Gastrocnemius medialis (tissue), 4 donors: ENCODE data around the gene FAR1. TPM values are rescaled to one million over a fixed set of nuclear protein-coding genes. Genes with fewer than 3 reads are reported as not detected.

Source experiments
- ATAC-seq, 2 donors: fragments of 150-250 bp; one replicate each; pipeline ENCODE4 v1.9.1; 2016
- DNase-seq, 2 donors: peaks; one replicate each; pipeline ENCODE4 v3.0.0-alpha.2; 2019
- H3K27ac ChIP-seq, 4 donors: fragments of 200-600 bp; sonication (generic); 1 replicate in 1 of 4; 2 replicates in 3 of 4; pipeline ENCODE4 v1.5.1; 2016 to 2018; ENCODE audit warnings: mild to moderate bottlenecking in 2 of 4, moderate library complexity in 1 of 4
- H3K27me3 ChIP-seq, 3 donors: fragments of 200-600 bp; sonication (generic) in 2 of 3; 1 replicate in 1 of 3; 2 replicates in 2 of 3; pipeline versions ENCODE4 v1.5.1 to v1.6.0; 2016 to 2019; ENCODE audit warnings: mild to moderate bottlenecking in 1 of 3, moderate library complexity in 1 of 3
- H3K36me3 ChIP-seq, 2 donors: fragments of 200-600 bp; sonication (generic) in 1 of 2; one replicate each; pipeline ENCODE4 v1.5.1; 2017 to 2018
- H3K4me1 ChIP-seq, 2 donors: fragments of 200-600 bp; sonication (generic) in 1 of 2; one replicate each; pipeline ENCODE4 v1.5.1; 2016 to 2017; ENCODE audit warnings: mild to moderate bottlenecking in 2 of 2
- H3K4me3 ChIP-seq, 4 donors: fragments of 200-600 bp; sonication (generic) in 3 of 4; 1 replicate in 1 of 4; 2 replicates in 3 of 4; pipeline ENCODE4 v1.5.1; 2016 to 2019; ENCODE audit warnings: mild to moderate bottlenecking in 2 of 4
- H3K9me3 ChIP-seq, 3 donors: fragments of 200-600 bp; sonication (generic) in 2 of 3; 1 replicate in 1 of 3; 2 replicates in 2 of 3; pipeline ENCODE4 v1.5.1; 2016 to 2019
- CTCF ChIP-seq, 5 experiments: fragments of 450-650 bp in 3 of 5; fragments of 200-600 bp in 2 of 5; sonication (generic) in 2 of 5; IDR thresholded peaks in 4 of 5; conservative IDR thresholded peaks in 1 of 5; 1 replicate in 4 of 5; 2 replicates in 1 of 5; pipeline ENCODE4 v1.5.1; 2016 to 2019; ENCODE audit warnings: antibody characterized with exemption in 5 of 5, mild to moderate bottlenecking in 3 of 5, moderate library complexity in 3 of 5
- POLR2A ChIP-seq, 2 donors: fragments of 450-650 bp; IDR thresholded peaks; one replicate each; pipeline ENCODE4 v1.6.1; 2017; ENCODE audit warnings: antibody characterized with exemption in 2 of 2, mild to moderate bottlenecking in 2 of 2, moderate library complexity in 2 of 2
- in situ Hi-C, 4 donors: fragments of 200-750 bp; cut with MboI; loops; one replicate each; pipeline versions ENCODE4 v1.15.0 to v1.8.0; 2017; ENCODE audit warnings: low sequenced_read_pairs in 4 of 4
- intact Hi-C: fragments of 100-400 bp; cut with DNase I; formaldehyde crosslinking; loops from one replicate; pipeline ENCODE4 v1.15.1; 2023; ENCODE audit warnings: low total_unique reads
- total RNA-seq, 4 donors: library from RNA; depleted of rRNA; stranded (reverse); fragments of >200 nt; gene quantifications; one replicate each; pipeline versions ENCODE4 v1.1.0 to v1.2.3, GENCODE V29; 2016

FAR1 gene
- total RNA-seq, 4 donors from 2014 or later, result 18.2 to 24.4 (median 21.3) TPM

- H3K9me3 ChIP-seq, result no peaks in the 10 kb centered on the region
- no peaks in the 10 kb centered on the region for H3K4me1 ChIP-seq
- no peak overlapping the region for H3K4me3 ChIP-seq
- intact Hi-C loops, result no loop called here
- TF ChIP-seq CTCF (IDR thresholded peaks at IDR 0.05 in 4 of 5, conservative IDR thresholded peaks at IDR 0.05 in 1 of 5), result no peak
- no peak for TF ChIP-seq POLR2A (IDR thresholded peaks at IDR 0.05)
- H3K27me3 ChIP-seq, result no peaks in the 10 kb centered on the region
- no peak overlapping the region for H3K27ac ChIP-seq
- in situ Hi-C loops, result loop anchor here in 1 of 4 donors (10.0 kb wide), 1 partner anchor 466 kb away; no protein-coding TSS in a partner anchor
- ATAC-seq (no peak), DNase-seq (no peak)
- no peaks in the 10 kb centered on the region for H3K36me3 ChIP-seq
These were observed 109.9 kb downstream of the FAR1 start for GRCh38 chr11:13778345-13778744.

DNA sequence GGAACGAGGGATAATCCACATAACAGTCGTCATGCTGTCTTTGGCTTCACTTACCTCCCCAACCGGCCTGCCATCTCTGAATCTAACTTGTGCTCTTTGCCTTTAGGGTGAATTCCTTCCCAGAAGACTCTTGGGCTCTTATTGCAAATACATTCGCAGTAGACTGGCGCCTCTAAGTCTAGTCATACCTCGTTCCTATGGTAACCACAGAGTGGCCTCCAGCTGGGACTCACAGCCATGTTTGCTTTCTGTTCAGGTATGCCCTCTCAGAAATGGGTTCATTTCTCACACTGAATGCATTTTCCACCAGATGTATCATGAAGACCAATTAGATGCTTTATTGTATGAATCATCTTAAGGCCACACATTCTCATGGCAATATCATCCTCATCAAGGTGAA lies 112.7 kb downstream of the FAR1 start:
- ATAC-seq (no peak), DNase-seq (no peak)
- Histone ChIP-seq H3K36me3 (no peaks in the 10 kb centered on the region), H3K4me3 (no peak overlapping the region), H3K27ac (no peak overlapping the region), H3K9me3 (no peaks in the 10 kb centered on the region), H3K4me1 (no peaks in the 10 kb centered on the region), H3K27me3 (no peaks in the 10 kb centered on the region)
- intact Hi-C loops, result no loop called here
- in situ Hi-C loops, result no loop called here
- TF ChIP-seq CTCF (IDR thresholded peaks at IDR 0.05 in 4 of 5, conservative IDR thresholded peaks at IDR 0.05 in 1 of 5), result no peak
- no peak for TF ChIP-seq POLR2A (IDR thresholded peaks at IDR 0.05)

Other genes starting within 250 kb of the FAR1 start
- 10 to 100 TPM; 18.6 to 31.9 (median 20.3) TPM for gene BTBD10, start 205.4 kb upstream of the FAR1 start, total RNA-seq
- not detected for gene PTH, start 172.7 kb upstream of the FAR1 start, total RNA-seq